NCI-H69 (cell line): Measurements from ENCODE around the gene FBRSL1.

Experiments used
- DNase-seq: peaks from one replicate; lab custom pipeline; 2025; lab: John Stamatoyannopoulos, UW

Gene FBRSL1

DNA sequence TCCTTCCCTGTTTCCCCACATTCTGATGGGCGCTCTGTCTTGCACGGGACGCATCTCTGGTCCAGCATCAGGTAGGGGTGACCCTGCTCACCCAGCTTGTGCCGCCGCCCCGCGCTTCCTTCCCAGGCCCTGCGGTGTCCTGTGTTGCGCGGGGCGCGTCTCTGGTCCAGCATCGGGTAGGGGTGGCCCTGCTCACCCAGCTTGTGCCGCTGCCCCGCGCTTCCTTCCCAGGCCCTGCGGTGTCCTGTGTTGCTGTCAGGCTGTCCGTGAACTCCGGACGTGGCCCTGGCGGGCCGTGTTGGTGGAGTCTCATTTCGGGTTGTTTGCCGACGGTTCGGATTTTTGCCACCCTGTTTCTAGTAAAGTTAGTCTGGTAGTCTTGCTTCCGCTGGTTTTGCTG lies 6.8 kb downstream of the FBRSL1 start:
- no peak for DNase-seq

DNA sequence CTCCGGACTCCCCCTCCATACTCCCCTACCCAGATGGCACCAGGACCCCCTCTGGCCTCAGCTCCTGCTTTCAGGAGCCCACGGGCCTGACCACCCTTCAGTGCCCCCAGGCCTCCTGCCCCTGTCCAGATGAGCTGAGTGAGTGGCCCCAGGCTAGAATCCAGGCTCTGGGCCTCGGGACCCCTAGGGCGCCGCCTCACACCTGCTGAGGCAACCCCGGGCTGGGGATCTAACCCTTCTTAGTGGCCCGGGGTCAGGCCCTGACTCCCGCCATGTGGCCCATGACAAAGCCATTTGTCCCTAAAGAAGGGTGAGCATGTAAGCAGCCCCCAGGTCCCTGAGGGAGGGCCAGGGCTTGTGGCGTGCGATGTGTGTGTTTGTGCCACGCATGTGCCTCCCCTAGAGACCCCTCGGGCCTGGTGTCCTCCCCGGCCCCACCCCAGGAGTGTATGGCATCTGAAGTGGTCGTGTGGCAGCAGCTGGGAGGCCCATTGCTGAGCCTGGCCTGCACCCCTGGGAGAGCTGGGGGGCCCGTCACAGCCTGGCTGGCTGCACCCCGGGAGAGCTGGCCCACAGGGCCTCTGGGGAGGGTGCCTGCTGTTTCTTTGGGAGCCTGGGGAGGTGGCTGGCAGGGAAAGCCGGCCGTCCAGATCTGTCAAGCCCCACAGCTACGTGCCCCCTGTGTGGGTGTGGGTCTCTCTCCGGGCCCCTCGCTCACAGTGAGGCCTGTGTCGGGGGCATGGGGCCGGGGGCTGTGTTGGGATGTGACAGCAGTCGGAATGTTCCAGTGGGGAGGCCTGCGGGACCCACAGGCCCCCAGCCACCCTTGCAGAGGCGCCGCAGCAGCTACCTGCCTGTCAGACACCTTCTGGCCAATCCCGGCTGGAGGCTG lies 7.8 kb downstream of the FBRSL1 start:
- DNase-seq, result no peak

DNA sequence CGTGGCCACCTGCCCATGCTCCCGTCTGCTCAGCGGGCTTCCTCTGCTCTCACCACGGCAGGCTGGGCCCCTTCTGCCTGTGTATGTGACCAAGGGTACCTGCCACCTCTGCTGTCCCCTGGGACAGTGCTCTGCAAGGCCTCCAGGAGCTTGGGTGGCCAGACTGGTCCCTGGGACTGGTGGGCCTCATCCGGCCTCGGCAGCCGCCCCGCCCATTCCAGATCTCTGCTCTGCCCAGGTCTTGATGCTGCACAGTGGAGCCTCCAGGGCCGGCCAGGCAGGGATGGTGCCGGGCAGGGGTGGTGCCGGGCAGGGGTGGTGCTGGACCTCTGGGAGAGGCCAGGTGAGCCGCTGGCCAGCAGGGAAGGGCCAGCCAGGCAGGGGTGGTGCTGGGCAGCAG lies 9.0 kb downstream of the FBRSL1 start:
- DNase-seq, result no peak

DNA sequence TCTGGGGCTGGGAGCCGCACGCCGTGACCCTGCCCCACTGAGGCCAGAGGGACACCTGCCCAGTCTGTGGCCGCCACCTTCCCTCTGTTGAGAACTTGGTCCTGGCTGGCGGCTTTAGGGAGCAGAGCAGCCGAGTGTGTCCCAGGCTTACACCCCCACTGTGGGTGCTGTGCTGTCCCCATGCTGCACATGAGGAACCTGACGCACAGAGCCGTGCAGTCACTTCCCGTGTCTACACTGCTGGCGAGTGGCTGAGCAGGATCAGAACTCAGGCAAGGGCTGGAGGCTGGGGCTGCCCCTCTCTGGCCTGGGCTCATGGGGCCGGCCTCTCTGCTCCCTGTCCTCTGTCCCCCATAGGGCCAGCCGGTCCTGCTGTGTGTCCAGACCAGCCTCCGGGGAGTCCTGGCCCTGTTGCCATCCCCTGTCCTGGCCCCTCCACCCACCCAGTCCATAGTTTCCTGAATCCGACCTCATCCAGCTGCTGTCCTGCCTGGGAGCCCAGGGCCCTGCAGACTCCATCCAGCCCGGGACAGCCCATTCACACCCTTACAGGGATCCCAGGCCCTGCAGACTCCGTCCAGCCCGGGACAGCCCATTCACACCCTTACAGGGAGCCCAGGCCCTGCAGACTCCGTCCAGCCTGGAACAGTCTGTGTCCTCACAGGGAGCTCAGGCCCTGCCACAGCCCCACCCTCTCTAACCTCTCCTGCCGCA lies 10.3 kb downstream of the FBRSL1 start:
- no peak for DNase-seq

DNA sequence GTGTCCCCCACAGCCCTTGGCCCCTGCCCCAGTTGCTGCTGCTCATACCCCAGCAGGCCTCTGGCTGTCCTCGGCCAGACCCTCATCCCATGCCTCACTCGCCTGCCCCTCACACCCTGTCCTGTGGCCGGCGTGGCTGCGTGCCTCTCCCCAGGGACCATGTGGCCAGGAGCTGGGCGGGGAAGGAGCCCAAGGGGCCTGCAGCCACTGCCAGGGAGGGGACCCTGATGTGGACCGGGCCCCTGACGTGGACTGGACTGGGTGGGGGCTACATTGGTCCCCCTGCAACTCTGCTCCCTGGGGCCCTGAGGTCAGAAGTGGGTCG lies 10.9 kb downstream of the FBRSL1 start:
- DNase-seq, result no peak

DNA sequence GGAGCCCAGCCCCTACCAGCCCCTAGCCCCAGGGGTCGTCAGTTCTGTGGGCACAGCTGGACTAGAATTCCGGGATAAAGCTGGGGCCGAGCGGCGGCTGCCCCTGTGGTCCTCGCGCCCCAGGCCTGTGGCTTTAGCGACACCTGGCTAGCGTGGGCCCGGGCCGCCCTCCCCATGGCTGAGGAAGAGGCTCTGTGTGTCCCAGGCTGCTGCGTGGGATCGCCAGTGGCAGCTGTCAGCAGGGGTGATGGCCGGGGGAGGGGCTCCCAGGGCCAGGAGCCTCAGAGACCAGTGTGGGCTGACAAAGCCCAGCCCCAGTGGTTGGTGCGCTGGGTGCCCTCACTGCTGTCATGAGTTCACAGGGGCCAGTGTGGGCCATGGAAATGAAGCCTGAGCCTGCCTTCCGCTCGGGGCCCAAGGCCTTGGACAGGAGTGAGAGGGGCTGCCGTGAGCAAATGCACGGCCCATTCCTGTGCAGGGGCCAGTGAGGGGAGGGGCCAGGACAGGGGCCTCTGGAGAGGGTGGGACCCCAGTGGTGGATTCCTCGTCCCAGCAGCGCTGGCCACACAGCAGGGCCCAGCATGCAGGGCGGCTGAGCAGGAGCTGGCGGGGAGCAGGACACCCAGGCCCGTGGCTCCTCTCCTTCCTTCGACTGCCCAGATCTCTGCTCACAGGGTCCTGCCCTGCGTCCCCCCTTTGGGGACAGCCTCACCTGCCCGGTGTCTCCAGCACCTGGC lies 11.4 kb downstream of the FBRSL1 start:
- DNase-seq, result no peak

DNA sequence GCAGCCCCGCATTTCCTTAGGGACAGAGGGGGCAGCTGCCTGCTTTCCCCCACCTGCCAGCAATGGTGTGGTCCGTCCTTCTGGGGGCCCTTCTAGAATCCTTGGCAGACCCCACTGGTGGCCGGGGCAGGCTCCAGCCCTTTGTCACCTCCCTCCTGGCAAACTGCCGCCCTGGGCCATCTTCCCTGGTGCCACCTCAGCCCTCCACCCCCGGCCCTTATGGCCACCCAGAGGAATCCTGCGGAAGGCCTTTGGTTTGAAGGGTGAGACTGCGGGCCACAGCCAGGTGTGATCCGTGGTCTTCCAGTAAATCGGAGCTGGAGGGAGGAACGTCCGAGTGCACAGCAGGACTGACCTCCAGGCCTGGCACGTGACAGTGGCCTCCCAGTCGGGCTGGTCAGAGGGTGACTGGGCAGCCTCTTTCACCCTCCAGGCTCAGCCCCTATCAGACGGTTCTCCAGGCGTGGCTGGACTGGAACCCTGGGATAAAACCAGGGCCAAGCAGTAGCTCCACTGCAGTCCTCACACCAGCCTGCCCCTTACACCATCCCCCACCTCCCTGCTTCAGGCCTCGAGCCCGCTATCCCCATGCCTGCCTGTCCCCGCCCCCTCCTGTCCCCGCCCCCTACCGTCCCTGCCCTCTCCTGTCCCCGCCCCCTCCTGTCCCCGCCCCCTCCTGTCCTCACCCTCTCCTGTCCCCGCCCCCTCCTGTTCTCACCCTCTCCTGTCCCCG lies 12.4 kb downstream of the FBRSL1 start:
- peak; percentile 42 for DNase-seq

DNA sequence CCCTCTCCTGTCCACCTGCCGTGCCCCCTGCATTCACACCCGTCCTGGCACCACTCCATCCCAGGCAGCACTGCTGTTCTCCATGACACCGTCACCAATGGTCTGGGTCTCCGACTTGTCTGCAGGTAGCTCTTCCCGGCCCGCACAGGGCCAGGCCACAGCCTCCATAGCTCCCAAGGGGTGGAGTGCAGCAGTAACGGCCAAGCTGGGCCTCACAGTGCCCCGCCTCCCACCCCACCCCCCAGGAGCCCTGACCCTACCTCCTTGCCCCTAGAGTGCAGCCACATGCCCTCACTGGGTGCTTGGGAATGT lies 12.9 kb downstream of the FBRSL1 start:
- DNase-seq, result no peak

DNA sequence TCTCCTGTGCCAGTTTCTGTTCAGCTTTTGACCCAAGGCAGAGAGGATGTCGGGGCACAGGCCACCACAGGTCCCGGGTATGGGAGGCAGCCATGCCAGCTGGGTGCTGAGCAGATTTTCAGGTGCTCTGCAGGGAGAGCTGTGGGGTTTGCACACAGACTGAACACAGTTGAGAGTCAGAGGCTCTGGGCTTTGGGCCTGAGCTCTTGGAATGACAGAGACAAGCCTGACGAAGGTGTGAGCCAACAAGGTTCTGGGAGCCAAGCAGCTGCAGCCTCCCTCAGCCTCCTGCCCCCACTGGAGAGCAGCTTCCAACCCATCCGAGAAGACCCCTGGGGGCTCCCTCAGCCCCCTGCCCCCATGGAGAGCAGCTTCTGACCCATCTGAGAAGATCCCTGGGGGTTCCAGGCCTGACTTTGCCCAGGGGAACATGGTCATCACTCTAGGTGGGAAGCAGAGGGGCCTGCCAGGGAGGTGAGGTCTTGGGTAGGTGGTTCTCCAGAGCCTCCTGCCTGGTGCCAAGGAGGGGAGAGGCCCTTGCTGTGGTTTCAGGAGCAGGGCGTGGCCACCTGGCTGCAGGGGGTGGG lies 13.8 kb downstream of the FBRSL1 start:
- no peak for DNase-seq

DNA sequence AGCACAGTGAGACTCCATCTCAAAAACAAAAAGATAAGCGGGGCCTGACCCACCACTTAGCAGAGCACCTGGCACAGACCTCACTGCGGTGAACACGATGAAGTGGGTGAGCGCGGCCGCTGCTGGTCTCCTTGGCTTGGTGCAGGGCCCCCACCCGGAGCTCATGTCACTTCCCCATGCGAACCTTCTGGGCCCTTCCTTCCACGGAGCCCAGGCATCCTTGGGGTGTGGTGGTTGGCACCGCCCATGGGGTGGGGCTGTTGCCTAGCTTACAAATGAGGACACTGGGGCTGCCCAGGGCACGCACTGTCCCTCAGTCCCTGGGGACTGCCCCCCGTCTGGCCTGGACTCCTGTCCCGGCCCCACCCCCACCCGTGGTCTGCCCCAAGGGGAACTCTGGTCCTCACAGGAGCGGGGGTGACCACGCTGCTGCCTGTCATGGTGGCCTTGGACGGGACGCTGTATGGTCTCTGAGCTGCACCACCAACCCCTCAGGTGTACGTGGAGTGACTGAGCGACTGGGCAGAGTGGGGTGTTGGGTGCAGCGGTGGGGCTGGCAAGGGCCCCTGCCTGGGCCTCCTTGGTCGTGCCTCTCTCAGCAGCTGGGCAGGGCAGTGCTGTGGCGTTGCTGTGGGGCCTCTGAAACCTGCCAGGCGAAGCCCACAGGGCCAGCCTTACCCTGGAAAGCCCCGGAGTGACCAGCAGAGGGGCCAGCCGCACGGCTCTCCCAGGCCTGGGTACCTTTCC lies 15.3 kb downstream of the FBRSL1 start:
- DNase-seq, result no peak

DNA sequence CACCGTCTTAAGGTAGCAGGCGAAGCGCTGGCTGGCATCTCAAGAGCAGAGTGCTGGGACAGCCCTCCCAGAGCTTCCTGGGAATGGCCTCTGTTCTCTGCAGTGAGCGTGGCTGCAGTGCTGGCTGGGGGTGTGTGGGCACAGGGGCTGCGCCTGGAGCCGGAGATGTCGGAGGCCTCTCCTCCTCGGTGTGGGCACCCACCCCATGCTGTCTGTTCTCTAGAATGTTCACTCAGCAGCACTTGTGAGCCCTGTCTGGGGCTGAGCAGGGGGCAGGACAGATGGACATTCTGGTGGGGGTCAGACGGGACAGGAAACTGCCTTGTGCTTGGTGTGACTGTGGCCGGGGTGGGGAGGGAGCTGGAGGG lies 15.9 kb downstream of the FBRSL1 start:
- DNase-seq, result no peak

DNA sequence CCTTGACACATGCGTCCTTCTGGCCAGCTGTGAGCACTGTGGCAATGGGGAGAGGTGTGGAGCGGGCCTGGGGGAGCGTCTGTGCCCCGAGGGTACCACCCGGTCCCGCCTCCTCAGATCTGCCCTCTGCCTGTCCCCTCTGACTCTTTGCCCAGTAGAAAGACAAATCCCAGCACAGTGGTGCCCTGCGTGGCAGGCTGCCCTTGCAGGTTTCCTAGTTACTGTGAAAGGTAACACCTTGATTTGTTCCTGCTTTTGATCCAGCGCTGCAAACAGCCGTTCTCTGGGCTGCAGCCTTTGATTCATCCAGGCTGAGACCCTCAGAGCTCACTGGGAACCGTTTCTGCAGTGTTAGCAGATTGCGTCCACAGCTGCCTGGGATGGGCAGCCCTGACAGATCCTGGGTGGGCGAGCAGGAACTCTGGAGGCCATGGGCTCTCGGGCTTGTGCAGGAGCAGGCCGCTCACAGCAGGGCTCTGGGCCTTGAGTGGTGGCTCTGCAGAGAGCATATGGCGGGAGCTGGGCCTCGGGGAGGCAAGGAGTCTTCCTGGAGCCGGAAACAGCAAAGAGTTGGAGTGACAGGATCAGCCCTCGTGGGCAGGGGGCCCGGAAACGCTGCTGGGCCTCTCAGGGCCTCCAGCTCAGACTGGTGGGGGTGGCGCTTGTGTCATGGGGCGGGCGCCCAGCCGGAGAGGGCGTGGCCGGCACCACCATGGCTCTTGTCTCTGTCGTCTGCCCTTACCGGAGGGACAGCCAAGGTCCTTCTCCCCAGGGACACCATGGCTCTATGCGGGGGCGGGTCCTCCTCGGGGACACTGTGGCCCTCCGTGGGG lies 16.6 kb downstream of the FBRSL1 start:
- DNase-seq, result peak; percentile 57

DNA sequence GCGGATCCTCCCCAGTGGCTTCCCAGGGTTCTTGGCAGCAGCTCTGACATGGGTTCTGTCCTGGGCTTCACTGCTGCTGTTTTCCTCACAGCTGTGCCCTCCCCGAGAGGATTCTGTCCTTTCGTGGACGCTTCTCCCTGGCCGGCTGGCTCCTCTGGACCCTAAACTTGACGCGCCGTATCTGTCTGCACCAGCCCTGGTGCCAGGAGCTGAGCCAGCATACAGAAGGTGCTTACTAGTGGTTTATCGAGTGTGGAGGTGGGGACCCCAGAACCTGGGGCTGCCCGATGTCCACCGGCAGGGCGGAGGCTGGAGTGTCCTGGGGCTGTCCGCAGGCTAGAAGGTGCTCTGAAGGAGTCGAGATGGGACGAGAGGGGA lies 17.2 kb downstream of the FBRSL1 start:
- no peak for DNase-seq

DNA sequence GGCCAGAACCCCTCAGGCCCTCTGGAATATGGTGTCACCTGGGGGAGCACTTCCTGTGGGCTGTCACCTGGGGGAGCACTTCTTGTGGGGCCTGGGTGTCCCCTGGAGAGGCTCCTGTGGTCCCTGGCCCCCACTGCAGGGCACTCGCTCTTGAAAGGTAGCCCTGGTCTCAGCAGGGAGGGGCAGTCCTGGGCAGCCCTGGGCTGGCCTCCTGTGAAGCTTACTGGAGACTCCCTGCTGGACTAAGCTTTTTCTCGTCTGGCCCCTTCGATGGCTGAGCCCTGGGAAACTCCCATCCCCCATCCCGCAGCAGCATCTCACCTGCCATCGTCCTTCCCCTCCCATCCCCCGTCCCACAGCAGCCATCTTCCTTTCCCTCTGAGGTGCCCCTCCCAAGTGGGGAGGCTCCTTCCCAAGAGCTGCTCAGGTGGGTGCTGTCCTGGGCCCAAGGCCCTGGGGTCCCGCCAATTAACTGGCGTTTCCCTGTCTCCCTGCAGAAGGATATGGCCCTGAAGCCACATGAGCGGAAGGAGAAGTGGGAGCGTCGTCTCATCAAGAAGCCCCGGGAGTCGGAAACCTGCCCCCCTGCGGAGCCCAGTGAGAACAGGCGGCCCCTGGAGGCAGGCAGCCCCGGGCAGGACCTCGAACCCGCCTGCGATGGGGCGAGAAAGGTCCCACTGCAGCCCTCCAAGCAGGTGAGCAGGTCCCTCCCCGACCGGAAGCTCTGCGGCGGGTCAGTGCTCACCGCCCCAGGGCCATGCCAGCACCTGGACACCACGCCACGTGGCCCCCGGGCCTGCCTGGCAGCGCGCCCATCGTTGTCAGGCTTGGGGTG lies 17.9 kb downstream of the FBRSL1 start:
- DNase-seq, result no peak

DNA sequence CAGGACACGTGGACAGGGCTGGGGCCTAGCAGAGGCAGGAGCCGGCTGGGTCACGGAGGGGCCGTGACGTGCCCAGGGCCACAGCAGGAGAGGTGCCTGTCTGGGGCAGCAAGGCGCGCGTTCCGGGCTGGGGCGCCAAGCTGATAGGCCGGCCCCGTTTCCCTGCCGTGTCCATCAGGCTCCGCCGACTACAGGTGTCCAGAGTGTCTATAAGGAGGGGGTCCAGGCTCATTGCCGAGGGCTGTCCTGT lies 18.5 kb downstream of the FBRSL1 start:
- no peak for DNase-seq

DNA sequence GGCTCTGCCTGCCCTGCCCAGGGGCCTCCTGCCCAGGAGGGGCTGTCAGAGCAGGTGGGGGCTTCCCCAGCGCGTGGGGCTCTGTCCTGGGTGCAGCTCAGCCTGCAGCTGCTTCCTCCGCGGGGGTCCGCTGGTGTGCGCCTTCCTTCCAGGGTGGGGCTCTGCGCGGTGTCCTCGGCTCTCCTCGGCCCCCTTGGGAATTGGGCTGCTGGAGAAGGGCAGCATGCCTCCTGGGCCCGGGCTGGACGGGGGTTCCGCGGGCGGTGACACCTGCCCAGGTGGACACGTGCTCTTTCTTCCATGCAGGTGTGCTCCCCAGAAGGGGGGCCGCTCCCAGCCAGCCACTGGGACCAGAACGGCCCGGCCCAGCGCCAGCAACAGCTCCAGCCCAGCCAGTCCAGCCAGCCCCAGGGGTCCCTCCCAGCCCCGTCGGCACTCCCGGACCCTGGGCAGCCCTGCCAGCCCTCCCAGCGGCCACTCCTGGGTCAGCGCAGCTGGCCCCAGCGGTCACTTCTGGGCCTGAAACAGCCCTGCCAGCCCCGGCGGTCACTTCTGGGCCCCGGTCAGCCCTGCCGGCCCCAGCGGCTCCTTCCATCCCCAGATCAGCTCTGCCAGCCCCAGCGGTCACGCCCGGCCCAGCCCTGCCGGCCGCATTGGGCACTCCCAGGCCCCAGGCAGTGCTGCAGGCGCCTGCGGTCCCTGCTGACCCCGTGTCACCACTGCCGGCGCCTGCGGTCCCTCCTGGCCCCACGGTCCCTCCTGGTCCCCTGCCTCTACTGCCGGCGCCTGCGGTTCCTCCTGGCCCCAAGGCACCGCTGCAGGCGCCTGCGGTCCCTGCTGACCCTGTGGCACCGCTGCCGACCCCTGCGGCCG lies 19.1 kb downstream of the FBRSL1 start:
- DNase-seq, result no peak

DNA sequence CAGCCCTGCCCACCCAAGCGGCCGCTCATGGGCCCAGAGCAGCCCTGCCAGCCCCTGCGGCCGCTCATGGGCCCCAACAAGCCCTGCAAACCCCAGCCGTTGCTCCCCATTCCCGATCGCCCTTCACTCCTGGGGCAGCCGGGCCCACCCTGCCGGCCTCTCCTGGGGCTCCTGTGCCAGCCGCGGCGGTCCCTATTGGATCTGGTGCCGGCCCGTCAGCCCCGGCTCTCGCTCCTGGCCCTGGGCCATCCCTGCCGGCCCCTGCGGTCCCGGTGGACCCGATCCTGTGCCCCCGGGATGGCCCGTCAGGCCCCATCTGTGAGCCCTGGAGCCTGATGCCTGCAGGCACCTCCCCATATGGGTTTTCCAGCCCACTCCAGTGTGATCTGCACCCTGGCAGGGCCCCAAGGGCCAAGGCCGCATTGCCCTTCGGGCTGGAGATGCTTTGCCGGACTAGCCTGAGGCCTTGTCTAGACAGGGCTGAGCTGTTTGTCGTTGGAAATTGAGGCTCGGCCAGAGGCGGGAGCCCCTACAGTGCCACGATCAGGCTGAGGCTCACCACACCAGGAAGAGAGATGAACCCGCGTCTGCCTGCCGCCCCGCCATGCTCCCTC lies 20.3 kb downstream of the FBRSL1 start:
- DNase-seq, result no peak

DNA sequence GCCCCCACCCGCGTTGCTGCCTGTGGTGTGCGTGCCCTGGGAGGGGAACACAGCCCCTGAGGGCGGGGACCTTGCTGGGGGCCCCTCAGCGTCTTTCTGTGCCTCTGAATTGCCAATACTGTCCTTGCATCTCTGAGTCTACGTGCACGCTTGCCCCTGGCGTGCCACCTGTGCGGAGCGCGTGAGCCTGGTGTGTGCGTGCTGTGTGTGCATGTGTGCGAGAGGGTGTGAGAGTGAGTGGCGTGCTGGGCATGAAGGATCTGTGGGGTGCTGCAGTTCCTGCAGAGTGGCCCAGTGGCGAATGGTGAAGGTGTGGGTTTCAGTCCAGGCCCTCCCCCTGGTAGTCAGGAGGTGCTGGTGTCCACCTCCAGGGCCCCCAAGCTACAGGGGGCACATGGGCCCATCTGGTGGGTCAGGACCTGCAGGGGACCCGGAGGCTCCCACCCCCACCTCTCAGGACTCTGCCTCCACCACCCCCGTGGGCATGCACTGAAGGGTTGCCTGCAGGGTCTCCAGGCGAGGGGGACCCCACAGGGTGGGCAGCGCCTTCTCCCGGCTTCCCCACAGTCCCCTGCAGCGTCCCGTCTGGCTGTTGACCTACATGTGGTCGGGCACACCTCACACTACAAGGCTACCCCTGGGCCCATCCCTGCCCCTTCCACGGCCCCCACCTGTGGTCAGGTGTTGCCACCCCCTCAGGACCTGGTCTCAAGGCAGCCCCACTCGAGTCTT lies 21.0 kb downstream of the FBRSL1 start:
- DNase-seq, result no peak
